GM18502 (cell line): ENCODE results near the gene MRRF.

Source experiments
- ATAC-seq: cut with Tn5 transposase; IDR thresholded peaks from one replicate; pipeline ENCODE4 v1.9.1; 2021; ENCODE audit warnings: mild to moderate bottlenecking; ENCODE audit not compliant: unreplicated experiment, poor library complexity

The MRRF gene

DNA sequence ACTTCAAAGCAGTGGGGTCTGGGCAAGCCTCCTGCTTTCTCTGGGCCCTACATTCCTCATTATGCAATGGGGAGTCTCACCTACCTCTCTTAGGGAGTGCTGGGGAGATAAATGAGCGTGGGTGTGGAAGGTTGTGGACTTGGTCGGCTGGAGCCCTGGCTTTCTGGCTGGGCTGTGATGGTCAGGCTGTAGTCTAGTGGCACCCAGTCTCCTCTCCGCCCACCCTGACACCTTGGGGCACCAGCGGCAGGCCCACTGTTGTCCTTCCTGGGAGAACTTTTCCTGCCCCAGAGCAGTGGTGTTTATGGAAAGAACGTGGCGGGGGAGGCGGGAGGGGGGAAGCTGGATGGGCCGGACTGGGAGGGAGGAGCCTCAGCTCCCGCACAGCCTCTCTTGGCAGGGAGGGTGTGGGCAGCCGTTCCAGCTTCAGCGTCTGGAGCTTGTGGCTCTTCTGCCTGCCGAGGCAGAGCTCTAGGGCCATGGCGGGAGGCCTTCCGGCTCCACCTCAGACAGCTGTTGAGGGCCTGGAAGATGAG, 110.3 kb downstream of the MRRF start:
- no peak for ATAC-seq

DNA sequence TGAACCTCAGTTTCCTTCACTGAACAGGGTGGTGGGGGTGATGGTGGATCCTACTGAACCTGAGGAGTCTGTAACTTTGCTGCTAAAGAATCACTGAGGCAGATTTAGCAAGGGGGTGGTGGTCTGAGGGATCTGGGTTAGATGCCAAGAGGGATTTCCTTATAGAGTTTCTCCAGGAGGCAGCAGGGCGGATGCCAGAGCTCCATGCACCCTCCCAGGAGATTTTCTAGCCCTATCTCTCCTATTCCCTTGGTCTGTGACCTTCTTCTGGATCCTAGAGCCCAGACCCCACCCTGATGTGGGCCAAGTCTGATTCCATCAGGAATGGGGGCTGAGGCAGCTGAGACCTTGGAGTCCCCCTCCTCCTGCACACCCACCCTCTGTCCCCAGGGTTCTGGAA, 112.1 kb downstream of the MRRF start:
- no peak for ATAC-seq

DNA sequence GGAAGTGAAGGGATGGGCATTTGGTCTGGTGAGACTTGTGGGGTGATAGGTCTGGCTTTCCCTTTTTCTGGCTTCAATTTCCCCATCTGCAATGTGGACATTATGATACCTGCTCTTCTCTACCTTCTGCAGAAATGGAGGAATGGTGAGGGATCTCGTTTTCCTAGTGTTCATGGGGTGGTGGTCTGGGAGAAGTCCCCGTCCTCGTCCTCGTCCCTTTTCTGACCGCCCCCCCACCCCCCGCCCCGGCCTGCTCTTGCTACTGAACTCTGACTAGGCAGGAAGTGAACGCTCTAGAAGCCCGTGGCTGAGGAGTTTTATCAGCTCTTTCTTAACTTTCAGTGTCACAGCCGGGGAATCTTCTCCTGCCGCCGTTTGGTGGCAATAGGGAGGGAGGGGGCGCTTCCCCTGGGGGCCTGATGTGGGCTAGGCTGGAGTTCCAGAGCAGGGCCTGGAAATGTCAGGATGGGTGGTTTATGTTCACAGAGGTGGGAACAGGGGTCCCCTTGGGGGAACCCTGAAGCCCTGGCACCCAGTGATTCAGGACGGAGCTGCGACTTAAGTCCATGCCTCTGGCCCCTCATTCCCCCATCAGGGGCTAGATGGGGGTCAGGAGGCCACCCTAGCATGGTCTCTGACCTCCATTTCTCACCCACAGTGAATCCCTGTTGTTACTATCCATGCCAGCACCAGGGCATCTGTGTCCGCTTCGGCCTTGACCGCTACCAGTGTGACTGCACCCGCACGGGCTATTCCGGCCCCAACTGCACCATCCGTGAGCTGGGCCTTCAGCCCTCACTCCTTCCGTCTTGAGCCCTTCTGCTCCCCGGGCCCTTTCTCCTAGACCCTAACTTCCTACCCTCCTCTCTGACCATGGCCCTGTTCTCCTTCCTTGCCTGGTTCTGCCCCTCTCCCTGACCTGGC, 112.8 kb downstream of the MRRF start:
- ATAC-seq, result no peak

DNA sequence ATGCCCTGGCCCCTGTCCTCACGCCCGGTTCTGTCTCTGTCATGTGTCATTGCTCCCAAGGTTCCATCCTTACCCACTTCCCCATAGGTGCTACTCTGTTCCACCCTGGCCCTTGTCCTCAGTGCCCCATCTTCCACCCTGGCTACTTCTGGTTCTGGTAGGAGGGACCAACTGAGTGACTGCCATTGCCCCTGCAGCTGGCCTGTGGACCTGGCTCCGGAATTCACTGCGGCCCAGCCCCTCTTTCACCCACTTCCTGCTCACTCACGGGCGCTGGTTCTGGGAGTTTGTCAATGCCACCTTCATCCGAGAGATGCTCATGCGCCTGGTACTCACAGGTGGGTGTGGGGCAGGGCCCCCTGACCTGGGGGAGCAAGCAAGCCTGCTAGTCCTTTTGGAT, 113.6 kb downstream of the MRRF start:
- ATAC-seq, result no peak

DNA sequence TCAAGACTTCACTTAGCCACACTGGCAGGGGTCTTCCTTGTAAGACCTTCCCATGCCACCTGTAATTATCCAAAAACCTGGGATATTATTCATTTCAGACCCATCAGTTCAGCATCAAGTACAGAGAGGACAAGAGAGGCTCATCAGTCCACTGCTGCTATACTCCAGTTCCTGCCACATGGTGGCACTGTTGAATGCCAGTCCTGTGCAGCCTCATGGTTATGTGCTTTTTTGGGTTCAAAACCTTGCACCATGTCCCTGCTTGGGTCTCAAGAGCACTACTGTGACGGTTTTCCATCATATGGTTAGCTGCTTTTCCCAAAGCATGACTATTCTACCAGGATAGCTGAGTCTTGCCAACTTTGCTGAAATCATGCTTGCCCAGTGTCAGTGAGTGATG, 114.7 kb downstream of the MRRF start:
- ATAC-seq, result no peak

DNA sequence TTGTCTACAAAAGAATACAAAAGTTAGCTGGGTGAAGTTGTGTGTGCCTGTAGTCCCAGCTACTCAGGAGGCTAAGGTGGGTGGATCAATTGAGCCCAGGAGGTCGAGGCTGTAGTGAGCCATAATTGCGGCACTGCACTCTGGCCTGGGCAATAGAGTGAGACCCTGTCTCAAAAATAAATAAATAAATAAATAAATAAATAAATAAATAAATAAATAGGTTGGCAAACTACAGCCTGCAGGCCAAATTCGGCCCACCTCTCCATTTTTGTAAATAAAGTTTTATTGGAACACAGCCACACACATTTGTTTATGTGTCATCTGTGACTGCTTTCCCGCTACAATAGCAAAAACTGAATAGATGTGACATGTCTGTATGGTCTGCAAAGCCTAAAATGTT, 115.6 kb downstream of the MRRF start:
- no peak for ATAC-seq
